Pons (tissue), 1 donor: Measurements from ENCODE around the gene C18orf63.
"Not testable (repeated sequence)": the region's sequence is repeated elsewhere in the genome, so short reads cannot be mapped to it uniquely, and the experiment has no call there.

Source experiments
- DNase-seq: peaks from one replicate; pipeline ENCODE4 v3.0.0-alpha.2; 2016; ENCODE audit warnings: low spot score

Gene C18orf63

DNA sequence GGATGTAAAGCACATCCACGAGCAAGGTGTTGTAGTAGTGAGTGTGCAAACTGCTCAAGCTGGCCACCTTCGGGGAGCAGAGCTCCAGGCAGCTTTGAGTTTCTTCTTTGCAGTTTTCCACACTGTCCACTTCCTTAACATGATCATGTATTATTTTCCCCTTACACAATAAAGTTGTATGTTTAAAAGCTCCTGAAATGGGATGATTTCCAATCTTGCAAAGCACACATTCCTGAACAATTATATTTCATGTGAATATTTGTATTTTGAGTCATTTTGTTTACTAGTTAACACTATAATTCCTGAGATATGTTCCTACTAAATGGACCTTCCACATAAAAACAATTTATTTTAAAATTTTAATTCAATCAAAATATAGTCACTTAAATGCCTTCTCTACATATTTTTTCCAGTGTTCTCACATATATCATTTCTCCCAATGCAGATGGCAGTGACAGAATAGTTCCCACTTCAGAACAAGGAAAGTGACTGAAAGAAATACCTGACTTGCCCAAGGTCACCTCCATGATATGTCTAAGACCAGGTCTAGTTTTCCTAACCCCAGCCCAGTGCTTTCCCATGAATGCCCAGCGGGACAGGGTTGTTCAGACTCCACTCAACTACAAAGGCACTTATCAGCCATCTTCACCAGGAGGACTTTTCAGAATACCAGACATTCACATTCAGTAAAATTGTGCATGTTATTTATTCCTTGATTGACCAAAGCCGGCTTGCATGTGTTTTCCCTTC is 29.4 kb upstream of the C18orf63 start:
- DNase-seq = no peak

DNA sequence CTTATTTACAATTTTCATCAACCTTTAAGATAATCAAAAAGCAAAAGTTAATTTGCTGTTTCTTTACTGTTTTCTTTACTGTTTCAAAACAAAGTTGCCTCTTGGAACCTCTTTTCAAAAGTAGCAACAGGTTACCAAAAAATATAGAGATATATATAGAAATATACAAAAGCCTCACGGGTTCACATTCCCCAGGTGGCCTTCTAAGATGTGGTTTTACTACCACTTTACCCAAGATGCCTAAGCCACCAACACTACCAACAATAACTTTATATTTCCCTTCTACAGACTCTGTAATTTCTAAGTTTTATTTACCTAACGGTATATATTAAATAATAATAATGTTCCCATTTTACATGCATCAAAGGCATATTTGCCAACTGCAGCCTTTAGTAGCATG is 28.8 kb upstream of the C18orf63 start:
- DNase-seq = no peak

DNA sequence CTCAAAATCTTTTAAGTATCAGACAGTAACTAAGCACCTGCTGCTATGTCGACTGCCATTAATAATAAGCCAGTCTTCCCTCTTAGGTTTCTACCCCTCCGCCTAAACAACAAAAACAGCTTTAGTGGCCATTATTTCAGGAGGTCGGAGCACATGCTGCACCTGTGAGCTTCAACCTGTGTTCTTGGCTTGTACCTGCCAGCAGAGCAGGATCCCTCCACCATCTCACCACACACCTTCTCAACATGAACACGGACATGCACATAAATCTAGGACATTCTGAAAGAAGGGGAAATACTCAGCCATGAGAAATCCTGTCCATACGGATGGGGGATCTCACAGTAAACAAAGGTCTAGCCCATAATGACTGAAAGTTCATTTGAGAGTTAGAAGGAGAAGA is 27.6 kb upstream of the C18orf63 start:
- no peak for DNase-seq

DNA sequence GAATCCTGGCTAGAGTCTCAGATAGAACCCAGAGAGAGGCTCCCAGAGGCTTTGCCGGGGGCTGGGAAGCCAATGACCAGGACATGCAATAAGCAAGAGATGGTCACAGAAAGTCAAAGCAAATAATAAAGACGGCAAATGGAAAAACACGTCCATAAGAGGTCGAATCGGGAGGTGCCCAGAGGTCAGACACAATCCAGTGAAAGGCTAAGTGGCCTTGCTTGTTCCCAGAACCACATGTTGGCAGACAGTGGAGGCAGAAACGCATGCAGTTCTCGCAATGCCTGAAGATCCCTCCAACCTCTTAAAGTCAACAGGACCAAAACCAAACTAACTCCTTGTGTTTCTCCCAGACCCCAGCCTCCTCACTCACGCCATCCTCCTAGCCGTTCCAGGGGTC is 26.9 kb upstream of the C18orf63 start:
- DNase-seq = no peak

GRCh38 chr18:74289137-74289536 is 26.5 kb upstream of the C18orf63 start:
- no peak for DNase-seq

DNA sequence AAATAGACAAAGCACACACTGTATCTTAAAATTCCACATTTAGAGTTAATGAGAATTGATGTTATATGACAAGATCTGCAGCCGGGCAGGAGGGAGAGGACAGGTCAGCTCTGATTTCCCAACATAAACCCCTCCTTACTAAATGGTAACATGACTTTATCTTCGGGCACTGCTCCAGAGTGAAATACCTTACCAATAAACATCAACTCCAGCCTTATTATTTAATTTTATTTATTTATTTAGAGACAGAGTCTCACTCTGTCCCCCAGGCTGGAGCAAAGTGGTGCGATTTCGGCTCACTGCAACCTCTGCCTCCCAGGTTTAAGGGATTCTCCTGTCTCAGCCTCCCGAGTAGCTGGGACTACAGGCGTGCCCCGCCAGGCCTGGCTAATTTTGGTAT is 25.6 kb upstream of the C18orf63 start:
- no peak for DNase-seq

GRCh38 chr18:74290794-74291471 is 24.7 kb upstream of the C18orf63 start:
- DNase-seq = no peak

- DNase-seq = no peak
Measured at GRCh38 chr18:74291472-74291770, 24.2 kb upstream of the C18orf63 start.

DNA sequence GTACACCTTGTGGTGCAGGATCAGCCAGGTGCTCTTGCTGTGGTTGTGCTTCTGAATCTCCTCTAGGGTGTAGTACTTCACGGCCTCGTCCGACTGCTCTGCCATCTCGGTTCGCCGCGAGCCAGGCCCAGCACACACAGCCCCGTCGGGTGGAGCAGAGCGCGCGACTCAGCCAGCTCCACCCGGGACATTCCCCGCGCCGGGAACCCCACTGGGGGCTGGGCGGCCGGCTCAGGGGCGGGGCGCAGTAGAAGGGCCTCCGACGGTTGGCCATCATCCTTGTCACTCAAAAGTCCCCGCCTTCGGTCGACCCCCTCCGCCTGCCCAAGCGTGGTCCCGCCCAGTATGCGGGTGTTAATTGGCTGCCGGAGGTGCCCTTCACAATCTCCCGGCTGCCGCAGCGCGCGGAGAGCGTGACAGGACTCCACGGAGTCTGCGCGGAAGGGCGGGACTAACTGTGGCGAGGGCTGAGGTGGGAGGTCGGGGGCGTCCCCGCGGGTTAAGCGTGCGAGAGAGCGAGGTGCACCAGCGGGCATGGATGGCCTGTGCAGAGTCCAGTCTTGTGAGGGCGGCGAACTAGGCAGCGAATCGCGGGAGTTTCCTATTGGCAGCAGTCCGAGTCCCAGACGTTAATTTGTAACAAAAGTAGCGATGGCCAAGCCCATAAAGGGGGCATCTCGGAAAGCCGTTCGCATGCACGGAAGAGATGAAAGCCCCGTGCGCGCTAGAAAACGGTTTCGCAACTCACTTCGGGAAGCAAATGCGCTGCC is 23.7 kb upstream of the C18orf63 start, which contains the start of gene CYB5A:
TSS of gene CYB5A (minus strand) at position 193 of the 770 bp plus-strand sequence. CDS start at position 105, 88 bp downstream.
- peak; percentile 98 for DNase-seq

DNA sequence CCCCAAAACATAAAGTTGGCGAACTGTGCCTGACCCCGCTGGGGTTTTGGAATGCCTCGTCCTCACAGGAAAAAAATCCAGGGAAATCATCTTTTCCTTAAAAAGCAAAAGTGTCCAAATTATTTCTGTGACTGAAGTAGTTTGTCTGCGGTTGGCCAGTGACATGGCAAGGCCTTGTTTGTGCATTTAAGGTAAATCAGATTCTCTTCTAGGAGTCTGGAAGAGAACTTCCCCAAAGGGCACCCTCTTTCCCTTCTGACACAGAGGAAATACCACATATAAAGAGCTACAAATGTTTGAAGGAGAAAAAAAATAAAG is 23.1 kb upstream of the C18orf63 start:
- DNase-seq = peak; percentile 13

DNA sequence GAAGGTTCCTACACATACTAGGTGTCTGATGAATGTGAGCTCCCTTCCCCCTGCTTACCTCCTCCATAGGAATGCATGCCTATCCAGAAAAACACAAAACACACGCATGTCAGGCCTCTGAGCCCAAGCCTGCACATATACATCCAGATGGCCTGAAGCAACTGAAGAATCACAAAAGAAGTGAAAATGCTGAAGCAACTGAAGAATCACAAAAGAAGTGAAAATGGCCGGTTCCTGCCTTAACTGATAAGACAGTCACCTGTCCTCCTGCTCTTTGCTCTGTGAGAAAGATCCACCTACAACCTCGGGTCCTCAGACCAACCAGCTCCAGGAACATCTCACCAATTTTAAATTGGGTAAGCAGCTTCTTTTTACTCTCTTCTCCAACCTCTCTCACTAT is 22.7 kb upstream of the C18orf63 start:
- DNase-seq = not testable (repeated sequence)

- no peak for DNase-seq
Measured at GRCh38 chr18:74294526-74294925, 21.1 kb upstream of the C18orf63 start.

DNA sequence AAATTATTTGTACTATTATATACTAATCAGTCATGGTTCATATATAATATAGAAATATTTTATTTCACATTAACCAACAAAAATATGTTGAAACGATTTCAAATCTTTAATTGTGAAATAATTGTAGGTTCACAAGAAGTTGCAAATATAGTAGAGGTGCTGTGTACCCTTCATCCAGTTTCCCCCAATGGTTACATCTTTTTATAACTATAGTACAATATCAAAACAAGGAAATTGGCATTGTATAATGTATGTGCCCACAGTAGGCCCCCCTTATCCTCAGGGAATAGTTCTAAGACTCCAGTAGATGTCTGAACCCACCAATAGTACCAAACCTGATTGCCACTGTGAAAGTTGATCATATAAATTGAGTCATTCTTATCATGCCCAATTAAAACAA is 16.5 kb upstream of the C18orf63 start:
- DNase-seq = no peak

DNA sequence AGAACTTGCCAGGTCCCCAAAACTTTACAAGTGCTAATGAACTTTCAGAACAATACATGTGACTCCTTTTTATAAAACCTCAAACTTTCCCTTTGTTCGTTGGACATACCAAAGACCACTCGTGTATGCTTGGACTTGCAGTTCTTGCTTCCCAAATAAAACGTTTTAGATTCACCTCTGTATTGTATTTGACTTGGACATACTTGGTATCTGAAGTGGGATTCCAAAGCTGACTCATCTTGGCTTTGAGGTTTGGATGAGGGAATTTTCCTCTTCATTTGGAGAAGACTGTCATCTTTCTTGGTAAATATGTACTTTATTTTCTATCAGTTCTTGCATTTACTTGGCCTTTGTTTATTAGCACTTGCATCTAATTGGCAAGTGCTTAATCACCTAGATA is 15.9 kb upstream of the C18orf63 start:
- no peak for DNase-seq

DNA sequence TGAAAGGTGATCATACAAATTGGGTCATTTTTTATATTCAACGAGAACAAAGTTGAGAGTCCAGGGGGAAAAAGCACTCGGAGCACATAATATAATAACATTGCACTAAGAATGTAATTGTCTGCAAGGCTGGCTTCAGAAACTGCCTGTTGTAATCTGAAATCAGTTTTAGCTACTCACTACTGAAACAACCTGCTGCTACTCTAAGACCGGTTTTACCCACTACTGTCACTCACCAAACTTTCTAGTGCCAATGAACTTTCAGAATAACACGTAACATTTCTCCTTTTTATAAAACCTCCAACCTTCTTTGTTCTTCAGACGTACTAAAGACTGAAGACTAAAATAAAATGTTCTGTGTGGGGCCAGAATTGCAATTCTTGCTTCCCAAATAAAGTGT is 12.3 kb upstream of the C18orf63 start:
- DNase-seq = no peak

DNA sequence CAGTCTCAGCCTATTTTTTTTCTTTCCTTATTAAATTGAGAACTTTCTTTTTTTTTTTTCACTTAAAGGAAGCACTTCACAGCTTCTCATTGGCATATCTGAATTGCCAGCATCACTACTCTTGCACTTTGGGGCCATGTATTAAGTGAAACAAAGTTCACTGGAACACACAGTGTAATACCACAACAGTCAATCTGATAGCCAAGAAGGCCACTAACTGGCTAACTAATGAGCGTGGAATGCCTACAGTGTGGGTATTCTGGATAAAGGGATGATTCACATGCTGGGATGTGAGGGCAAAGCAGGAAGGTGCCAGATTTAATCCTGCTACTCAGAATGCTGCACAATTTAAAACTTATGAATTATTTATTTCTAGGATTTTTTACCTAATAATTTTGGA is 11.7 kb upstream of the C18orf63 start:
- DNase-seq = no peak

DNA sequence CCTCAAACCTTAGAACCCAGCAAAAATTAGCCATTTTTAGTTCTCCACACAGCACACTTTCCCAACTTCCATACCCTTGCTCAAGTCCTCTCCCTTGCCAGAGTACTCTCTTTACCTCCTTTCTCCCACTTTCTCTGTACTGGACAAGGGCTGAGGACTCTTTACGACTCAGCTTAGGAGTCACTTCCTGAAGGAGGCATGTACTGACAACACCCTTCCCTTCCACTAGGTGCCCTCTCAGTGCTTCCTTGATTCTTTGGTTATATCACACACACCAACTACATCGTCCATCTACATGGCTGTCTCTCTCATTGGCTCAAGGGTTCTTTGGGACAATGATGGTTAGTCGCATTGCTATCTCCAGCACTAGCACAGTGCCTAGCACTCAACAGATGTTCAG is 5.2 kb upstream of the C18orf63 start:
- peak; percentile 12 for DNase-seq

DNA sequence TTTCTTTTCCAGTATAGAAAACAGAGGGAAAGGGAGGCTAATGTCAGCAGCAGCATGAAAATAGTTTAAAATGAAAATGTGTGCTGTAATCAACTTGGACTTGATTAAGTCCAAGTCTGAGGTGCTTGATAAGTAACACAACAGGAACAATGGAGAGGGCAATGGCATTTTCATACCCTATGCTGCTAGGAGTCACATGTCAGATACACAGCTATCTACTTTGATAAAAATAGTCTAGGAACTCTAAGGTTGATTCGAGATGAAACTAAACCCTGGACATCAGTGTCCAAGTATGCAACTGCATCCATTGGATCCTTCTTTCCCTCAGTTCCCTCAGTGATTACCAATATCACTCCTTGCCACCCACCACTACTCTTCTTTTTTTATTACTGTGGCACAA is 4.6 kb upstream of the C18orf63 start:
- DNase-seq = no peak

DNA sequence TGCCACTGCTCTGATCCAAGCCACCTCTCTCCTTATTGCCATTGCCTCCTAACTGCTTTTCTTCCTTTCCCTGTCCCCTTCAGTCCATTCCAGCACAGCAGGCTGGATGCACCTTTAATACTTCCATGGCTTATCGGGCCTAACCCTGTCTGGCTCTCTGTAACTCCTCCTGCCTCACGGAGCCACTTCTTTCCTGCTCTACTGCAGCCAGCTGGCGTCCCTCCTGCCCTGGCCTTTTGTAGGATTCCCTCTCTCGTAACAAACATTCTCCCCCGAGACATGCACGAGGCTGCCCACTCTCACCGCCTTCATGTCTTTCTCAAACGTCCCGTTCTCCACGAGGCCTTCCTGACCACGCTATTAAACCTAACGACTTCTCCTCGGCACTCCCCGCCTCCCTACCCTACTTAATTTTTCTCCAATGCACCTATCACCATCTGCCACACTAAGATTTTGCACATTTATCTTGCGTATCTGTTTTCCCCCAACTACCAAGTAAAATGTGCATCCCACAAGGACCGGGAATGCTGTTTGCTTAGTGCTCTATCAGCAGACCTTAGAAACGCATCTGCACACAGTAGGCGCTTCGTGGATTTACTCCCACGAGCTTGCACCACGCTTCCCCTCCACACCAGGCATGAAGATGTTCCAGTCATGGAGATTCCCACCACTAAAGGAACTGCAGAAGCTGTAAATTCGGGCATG is 728 bp upstream of the C18orf63 start:
- no peak for DNase-seq

GRCh38 chr18:74316257-74317170 is 875 bp downstream of the C18orf63 start:
- DNase-seq = no peak

DNA sequence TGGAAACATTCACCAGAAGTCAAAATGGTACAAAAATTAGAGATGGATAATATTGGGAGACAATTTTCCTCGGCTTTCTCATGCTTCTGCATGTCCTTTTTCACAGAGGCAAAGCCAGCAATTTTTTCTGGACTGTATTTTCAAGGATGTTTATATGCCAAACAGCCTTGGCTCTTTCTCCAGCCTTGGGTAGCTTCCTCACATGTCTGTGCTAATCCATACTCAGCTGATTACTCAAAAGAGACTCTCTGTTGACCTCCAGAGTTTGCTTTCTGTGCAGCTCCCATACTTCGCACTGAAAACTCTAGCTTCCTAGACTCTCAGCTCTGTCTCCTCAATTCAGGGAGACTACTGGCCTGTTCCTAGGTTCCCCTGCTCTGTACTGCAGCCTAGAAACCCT is 10.6 kb downstream of the C18orf63 start:
- no peak for DNase-seq

DNA sequence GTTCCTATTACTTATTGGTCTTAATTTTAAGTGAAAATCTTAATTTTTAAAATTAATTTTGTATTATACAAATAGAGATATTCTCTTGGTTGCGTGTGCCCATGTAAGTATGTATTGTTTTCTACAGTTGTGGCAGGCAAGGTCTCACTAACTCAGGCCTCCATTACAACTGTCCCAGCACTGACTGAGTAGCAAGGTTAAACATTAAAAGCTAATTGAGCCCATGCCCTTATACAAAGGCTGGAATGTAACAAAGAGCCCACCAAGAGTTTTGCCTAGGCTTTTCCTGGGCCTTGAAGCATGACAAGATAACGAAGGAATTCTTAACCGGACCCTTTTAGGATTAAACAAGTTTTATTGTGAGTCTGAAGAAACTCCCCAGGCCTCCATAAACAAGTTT is 11.2 kb downstream of the C18orf63 start:
- not testable (repeated sequence) for DNase-seq
